ENCODE results near the gene SULT1E1.
A peak's percentile ranks its signal among the peaks of the same experiment; 100 is the strongest.

Gene SULT1E1, protein sequence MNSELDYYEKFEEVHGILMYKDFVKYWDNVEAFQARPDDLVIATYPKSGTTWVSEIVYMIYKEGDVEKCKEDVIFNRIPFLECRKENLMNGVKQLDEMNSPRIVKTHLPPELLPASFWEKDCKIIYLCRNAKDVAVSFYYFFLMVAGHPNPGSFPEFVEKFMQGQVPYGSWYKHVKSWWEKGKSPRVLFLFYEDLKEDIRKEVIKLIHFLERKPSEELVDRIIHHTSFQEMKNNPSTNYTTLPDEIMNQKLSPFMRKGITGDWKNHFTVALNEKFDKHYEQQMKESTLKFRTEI

DNA sequence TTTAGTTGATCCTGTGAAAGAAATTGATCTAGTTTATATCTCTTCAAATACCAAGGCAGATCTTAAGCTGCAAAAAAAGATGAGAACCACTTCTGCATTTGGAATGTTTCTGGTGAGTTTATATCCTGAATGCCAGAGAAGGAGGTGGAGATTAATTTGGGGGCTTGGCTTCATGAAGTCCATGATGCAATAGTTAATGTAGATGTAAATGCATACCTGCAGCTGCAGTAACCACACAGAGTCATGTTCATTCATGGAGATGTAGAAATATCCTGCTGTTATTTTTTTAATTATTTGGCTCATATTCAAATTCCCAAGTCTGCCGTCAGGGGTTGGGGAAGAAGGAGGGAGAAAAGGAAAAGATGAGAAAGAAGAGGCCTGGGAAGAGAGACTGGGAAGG lies at the start of gene SULT1E1:
TSS of gene SULT1E1 (minus strand) at position 94 of the 400 bp plus-strand sequence. CDS start 2,501 bp downstream, outside the sequence.
- ATAC-seq: no peak
- no peaks in the 10 kb centered on the region for H3K4me1 Mint-ChIP-seq

DNA sequence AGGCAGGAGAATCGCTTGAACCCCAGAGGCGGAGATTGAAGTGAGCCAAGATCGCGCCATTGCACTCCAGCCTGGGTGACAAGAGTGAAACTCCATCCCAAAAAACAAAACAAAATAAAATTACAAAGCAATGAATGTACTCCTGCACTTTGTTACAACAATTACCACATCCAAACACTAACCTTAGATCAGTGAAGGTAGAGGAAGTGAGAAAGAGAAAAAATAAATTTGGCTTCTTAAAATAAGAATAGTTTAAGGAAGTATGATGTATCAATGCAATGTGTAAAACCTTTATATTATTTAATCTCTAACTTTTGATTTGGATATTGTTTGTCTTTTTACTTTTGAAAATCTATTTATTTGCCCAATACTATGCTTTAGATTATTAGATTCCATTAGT lies 49.2 kb upstream of the SULT1E1 start:
- peaks cover 4% of the 10 kb centered on the region for H3K4me1 Mint-ChIP-seq
- no peaks in the 10 kb centered on the region for H3K27me3 Mint-ChIP-seq
- H3K27ac Mint-ChIP-seq: no peak overlapping the region
- ATAC-seq: no peak
- H3K4me3 Mint-ChIP-seq: no peak overlapping the region
- H3K9me3 Mint-ChIP-seq: no peaks in the 10 kb centered on the region
- no peaks in the 10 kb centered on the region for H3K36me3 Mint-ChIP-seq

More for the DNA sequence above, at the start of gene SULT1E1:
- Mint-ChIP-seq H3K9me3 (no peaks in the 10 kb centered on the region), H3K36me3 (no peaks in the 10 kb centered on the region), H3K27me3 (no peaks in the 10 kb centered on the region), H3K4me3 (no peak within 1 kb of the TSS), H3K27ac (no peak within 1 kb of the TSS)

DNA sequence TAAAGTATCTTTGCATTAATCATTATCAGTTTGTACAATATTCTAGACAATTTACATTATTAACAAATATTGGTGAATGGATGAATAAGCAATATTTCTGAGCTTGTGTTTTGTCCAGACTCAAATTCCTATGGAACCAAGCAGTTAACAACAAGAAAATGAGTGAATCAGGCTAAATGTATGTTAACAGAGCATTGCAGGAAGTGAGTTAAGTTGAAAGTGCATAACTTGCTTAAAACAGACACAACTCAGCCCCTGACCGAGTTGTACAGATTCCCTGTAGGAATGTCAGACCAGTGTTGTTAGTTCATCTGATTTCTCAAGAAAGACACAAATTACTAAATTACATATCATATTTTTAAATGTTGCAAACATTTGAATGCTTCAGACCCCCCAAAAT lies 47.2 kb upstream of the SULT1E1 start:
- peaks cover 4% of the 10 kb centered on the region for H3K4me1 Mint-ChIP-seq
- H3K27ac Mint-ChIP-seq: no peak overlapping the region
- no peaks in the 10 kb centered on the region for H3K36me3 Mint-ChIP-seq
- H3K27me3 Mint-ChIP-seq: no peaks in the 10 kb centered on the region
- peaks cover 5% of the 10 kb centered on the region for H3K9me3 Mint-ChIP-seq
- H3K4me3 Mint-ChIP-seq: no peak overlapping the region
- no peak for ATAC-seq

DNA sequence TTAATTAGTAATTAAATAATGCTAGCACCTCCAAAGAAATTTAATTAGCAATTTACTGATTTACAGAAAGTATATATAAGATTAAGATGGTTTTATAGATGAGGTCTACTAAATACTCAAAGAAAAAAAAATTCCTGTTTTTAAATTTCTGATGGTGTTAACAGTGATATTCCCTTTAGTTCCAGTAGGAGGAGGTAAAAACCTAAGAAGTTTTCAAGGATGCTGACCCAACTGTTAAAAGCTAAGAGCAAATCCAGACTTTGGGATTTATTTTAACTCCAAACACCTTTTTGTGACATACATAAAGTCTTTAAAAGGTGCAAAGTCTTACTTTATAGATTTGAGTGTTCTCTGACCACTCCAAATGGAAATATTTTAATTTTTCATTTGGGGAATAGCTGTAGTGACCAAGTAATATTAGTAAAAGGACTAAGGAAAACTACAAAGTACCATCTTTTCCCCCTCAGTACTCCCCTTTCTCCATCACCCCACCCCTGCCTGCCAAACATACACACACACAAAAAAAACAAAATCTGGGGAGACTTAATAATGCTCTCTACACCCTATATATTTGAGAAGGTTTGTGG lies 36.7 kb upstream of the SULT1E1 start:
- H3K4me1 Mint-ChIP-seq: no peaks in the 10 kb centered on the region
- H3K36me3 Mint-ChIP-seq: no peaks in the 10 kb centered on the region
- no peak overlapping the region for H3K4me3 Mint-ChIP-seq
- peaks cover under 1% of the 10 kb centered on the region for H3K9me3 Mint-ChIP-seq
- H3K27ac Mint-ChIP-seq: no peak overlapping the region
- no peak for ATAC-seq
- no peaks in the 10 kb centered on the region for H3K27me3 Mint-ChIP-seq

DNA sequence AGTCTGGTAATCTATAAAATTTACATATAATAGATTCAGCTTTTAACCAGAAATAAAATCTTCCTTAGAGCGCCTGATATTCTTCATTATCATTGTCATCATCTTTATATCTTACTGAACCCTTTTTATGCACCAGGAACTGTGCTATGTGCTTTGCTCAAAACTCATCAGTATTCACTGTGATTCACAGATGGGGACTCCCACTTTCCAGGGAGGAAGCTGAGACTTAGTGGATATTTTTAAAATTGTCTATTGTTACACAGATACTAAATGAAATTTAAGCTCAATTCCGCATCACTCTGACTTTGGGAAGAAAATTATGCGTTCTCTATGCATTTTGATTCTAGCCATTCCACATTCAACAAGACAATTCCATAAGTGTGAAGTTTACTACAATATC lies 34.8 kb upstream of the SULT1E1 start:
- no peak overlapping the region for H3K4me3 Mint-ChIP-seq
- H3K27me3 Mint-ChIP-seq: no peaks in the 10 kb centered on the region

DNA sequence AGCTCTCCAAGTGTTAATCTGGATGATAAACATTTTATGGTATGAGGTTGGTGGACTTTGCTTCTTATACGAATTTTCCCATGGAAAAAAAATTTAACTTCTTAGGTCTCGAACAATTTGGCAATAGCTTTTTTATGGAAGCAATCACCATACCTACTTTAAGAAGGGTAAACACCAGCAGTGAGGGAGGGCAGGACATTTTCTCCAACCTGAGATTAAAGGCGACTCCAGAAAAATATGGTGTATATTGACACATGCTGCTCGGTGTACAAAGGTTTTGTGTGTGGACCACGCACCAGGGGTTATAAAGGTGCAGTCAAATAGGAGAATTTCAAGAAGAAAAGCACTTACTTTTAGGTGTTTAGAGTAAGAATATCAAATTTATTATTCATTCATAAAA lies 34.2 kb upstream of the SULT1E1 start:
- no peak for ATAC-seq
- Mint-ChIP-seq H3K4me1 (no peaks in the 10 kb centered on the region), H3K36me3 (no peaks in the 10 kb centered on the region), H3K9me3 (peaks cover 2% of the 10 kb centered on the region), H3K27ac (no peak overlapping the region), H3K4me3 (no peak overlapping the region), H3K27me3 (no peaks in the 10 kb centered on the region)

More for the DNA sequence above, 34.8 kb upstream of the SULT1E1 start:
- no peaks in the 10 kb centered on the region for H3K36me3 Mint-ChIP-seq
- peaks cover 2% of the 10 kb centered on the region for H3K9me3 Mint-ChIP-seq
- H3K27ac Mint-ChIP-seq: no peak overlapping the region
- H3K4me1 Mint-ChIP-seq: no peaks in the 10 kb centered on the region
- no peak for ATAC-seq

DNA sequence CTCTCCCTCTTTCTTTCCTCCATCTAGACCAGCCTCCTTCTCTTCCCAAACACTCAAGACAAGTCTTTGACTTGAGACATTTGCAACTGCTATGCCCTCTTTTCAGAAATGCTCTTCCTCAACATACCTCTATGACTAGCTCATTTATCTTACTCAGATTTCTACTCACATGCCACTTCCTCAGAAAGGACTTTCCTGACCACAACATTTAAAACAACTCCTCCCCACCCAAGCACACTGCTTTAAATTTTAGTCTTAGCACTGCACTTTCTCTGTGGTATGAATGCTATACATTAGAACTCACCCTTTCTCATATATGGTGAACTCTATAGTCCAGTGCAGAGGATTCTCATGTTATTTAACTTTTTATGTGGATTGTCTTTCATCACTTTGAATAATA lies 28.4 kb upstream of the SULT1E1 start:
- no peak for ATAC-seq
- Mint-ChIP-seq H3K9me3 (peaks cover 7% of the 10 kb centered on the region), H3K27me3 (no peaks in the 10 kb centered on the region), H3K4me1 (no peaks in the 10 kb centered on the region), H3K4me3 (no peak overlapping the region), H3K36me3 (no peaks in the 10 kb centered on the region), H3K27ac (no peak overlapping the region)

DNA sequence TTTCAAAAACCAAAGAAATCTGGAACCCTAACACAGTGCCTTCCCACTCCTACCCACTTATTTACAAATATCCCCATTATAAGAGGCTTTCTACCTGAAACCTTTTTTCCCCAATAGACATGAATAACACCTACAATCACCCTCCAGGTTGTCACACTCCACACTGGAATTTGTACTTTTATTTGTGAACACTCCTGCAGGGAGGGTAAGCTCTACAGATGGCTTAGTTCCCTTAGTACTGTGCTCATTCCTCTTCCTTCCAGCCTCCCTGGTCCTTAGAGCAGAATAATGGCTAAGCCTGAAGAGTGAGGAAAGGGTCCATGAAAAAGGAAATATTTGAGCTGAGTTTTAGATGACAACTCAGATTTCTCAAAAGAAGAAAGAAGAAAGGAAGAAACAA lies 22.2 kb upstream of the SULT1E1 start:
- H3K9me3 Mint-ChIP-seq: peaks cover 7% of the 10 kb centered on the region
- ATAC-seq: no peak
- no peak overlapping the region for H3K4me3 Mint-ChIP-seq
- no peak overlapping the region for H3K27ac Mint-ChIP-seq
- H3K27me3 Mint-ChIP-seq: no peaks in the 10 kb centered on the region
- no peaks in the 10 kb centered on the region for H3K36me3 Mint-ChIP-seq
- H3K4me1 Mint-ChIP-seq: no peaks in the 10 kb centered on the region

DNA sequence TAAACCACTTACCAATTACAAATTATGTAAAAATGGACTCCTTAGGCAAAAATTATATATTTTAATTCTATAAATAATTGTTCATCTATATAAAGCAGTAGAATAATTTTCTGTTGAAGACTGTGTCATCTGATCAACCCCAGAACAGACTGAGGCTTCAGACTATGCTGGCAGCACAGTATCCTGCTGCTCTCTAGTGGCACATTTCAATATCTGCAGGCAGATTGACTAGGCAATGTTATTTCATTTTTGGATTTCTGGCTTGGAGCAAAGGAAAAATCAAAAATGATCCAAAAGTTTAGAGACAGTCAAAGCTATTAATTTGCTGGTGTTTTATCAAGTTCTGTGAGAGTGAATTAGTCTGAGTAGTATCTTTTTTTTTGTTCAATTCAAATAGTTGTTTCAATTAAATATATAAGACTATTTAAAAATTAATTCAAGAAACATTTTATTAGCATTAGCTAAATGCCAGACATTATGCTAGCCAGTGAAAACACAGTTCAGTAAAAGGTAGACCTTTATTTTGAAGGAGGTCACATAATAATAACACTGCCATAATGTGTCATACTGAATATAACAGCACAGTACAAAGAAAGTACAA lies 21.3 kb upstream of the SULT1E1 start:
- ATAC-seq: no peak
- H3K27ac Mint-ChIP-seq: no peak overlapping the region
- no peaks in the 10 kb centered on the region for H3K36me3 Mint-ChIP-seq
- H3K9me3 Mint-ChIP-seq: peaks cover 7% of the 10 kb centered on the region
- no peaks in the 10 kb centered on the region for H3K27me3 Mint-ChIP-seq
- no peak overlapping the region for H3K4me3 Mint-ChIP-seq
- no peaks in the 10 kb centered on the region for H3K4me1 Mint-ChIP-seq

DNA sequence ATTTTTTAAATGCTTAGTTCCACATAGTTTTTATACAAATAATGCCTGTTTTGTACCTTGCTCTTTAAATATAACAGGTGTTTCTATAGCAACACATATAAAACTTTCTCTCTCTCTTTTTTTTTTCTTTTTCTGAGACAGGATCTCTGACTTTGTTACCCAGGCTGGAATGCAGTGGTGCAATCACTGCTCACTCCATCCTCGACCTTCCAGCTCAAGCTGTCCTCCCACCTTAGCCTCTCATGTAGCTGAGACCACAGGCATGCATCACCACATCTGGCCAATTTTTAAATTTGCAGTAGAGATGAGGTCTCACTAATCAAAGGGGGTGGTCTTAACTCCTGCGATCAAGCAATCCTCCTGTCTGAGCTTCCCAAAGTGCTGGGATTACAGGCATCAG lies 18.3 kb upstream of the SULT1E1 start:
- no peak overlapping the region for H3K4me3 Mint-ChIP-seq
- H3K27ac Mint-ChIP-seq: no peak overlapping the region
- H3K36me3 Mint-ChIP-seq: no peaks in the 10 kb centered on the region
- ATAC-seq: peak; percentile 34
- H3K4me1 Mint-ChIP-seq: no peaks in the 10 kb centered on the region
- peaks cover 2% of the 10 kb centered on the region for H3K9me3 Mint-ChIP-seq
- no peaks in the 10 kb centered on the region for H3K27me3 Mint-ChIP-seq

DNA sequence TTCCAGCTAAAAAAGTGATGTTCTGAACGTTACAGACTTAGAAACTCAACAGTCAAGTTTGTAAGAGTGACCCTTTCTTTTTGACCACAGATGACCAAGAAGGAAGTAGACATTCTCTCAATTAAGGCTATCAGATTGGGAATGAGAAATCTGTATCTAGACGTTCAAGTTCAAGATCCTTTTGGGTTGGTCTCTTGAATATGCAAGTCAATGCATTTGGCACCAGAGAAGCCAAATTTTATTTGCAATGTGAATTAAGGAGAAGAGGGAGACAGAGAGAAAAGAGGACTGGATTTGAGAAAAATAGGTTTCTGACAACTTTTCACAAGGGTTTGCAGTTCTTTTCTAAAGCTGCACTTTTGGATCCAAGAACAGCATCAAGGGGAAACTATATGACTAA lies 17.5 kb upstream of the SULT1E1 start:
- no peak overlapping the region for H3K4me3 Mint-ChIP-seq
- H3K36me3 Mint-ChIP-seq: no peaks in the 10 kb centered on the region
- no peaks in the 10 kb centered on the region for H3K4me1 Mint-ChIP-seq
- no peak overlapping the region for H3K27ac Mint-ChIP-seq
- no peaks in the 10 kb centered on the region for H3K27me3 Mint-ChIP-seq
- H3K9me3 Mint-ChIP-seq: no peaks in the 10 kb centered on the region
- no peak for ATAC-seq

DNA sequence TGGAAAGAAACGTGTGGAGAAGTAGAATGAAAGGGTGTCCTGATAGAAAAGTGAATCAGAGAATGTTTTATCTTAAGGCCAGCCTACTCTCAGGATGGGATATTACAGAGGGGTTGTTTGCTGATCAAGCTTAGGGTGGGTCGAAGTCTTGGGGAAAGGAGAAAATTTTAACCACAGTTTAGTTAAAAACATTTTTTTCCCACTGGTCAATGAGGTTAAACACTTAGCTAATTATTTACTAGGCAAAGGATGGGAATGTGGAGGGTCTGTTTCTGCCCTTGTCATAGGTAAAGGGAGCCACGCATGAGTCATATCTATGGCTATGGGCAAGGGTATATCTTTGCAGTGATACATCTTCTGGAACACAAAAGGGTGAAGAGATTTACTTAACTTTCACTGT lies 16.1 kb upstream of the SULT1E1 start:
- no peak for ATAC-seq
- H3K4me1 Mint-ChIP-seq: no peaks in the 10 kb centered on the region
- H3K36me3 Mint-ChIP-seq: no peaks in the 10 kb centered on the region
- no peak overlapping the region for H3K27ac Mint-ChIP-seq
- H3K27me3 Mint-ChIP-seq: no peaks in the 10 kb centered on the region
- H3K4me3 Mint-ChIP-seq: no peak overlapping the region
- no peaks in the 10 kb centered on the region for H3K9me3 Mint-ChIP-seq

DNA sequence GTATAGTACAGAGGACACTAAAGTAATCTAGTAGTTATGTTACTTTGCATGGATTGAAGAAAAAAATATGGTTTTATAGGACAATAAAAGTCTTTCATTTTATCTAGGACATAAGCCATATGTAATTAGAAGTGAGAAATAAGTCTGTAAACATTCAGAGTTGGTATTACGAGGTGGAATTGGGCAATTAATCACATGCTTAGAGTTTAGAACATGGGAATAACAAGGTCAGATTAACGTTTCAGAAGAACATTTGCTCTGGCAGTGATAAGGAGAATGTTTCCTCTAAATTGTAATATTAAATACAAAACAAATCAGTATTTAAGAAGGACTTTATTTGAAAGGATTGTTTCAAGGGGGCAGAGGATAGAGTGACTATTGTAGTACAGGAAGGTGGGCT lies 15.6 kb upstream of the SULT1E1 start:
- Mint-ChIP-seq H3K36me3 (no peaks in the 10 kb centered on the region), H3K9me3 (no peaks in the 10 kb centered on the region), H3K4me3 (no peak overlapping the region), H3K27ac (no peak overlapping the region), H3K4me1 (no peaks in the 10 kb centered on the region), H3K27me3 (no peaks in the 10 kb centered on the region)
- ATAC-seq: no peak

DNA sequence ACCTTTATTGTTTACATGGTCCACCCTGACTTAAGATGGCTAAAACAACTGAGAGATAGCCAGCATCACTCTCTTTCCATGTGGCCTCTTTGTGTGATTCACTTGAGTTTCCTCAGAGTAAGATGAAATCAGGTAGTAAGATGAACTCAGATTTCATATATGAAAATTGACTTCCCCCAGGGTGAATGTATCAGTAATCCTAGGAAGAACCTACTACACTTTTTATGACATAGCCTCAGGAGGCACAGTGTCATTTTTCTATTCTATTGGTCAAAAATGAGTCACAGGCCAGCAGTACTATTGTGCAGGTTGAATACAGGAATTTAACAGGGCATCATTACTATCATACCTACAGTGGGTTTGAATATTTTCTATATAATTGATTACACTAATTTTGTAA lies 14.6 kb upstream of the SULT1E1 start:
- no peak for ATAC-seq
- Mint-ChIP-seq H3K4me3 (no peak overlapping the region), H3K27ac (no peak overlapping the region), H3K27me3 (no peaks in the 10 kb centered on the region), H3K9me3 (no peaks in the 10 kb centered on the region), H3K36me3 (no peaks in the 10 kb centered on the region), H3K4me1 (no peaks in the 10 kb centered on the region)

DNA sequence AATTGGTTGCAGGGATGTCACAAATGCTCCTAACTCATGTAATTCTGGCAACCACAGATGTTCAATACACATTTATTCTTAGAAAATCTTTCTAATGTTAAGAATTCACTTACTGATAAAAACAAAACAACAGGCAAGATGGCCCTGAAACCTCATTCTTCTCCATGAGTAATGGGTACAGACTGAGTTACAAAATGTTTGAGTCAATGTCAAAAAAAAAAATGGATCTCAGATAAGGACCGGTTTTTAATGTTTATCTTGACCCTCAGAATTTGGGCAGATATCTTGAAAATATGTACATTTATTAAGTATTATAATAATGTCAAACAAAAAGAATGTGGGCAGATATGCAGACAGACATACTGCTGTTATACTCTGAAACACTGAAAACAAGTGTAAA lies 1.8 kb upstream of the SULT1E1 start:
- Mint-ChIP-seq H3K27me3 (no peaks in the 10 kb centered on the region), H3K4me1 (no peaks in the 10 kb centered on the region), H3K4me3 (no peak overlapping the region), H3K36me3 (no peaks in the 10 kb centered on the region), H3K27ac (no peak overlapping the region), H3K9me3 (no peaks in the 10 kb centered on the region)
- no peak for ATAC-seq

Data from stimulated activated memory B cell treated with anti-CD40 and anti-IgM and Interleukin-4, amounts not matched to agents 10 μg/mL and 1 μg/mL and 100 μg/mL, for 72 hours (primary cell).